ENCODE results near the gene NUDT3.

- TF ChIP-seq SP1 (IDR thresholded peaks at IDR 0.05) (no peak), TARDBP (IDR thresholded peaks at IDR 0.05) (no peak), CTBP1 (IDR thresholded peaks at IDR 0.05; ENCODE audit: borderline replicate concordance) (no peak), ELF4 (IDR thresholded peaks at IDR 0.05) (no peak), ZNF384 (IDR thresholded peaks at IDR 0.05) (no peak), L3MBTL2 (conservative IDR thresholded peaks at IDR 0.05) (no peak), SUZ12 (IDR thresholded peaks at IDR 0.05) (no peak), NFRKB (IDR thresholded peaks at IDR 0.05) (no peak), FOXA1 (IDR thresholded peaks at IDR 0.05) (no peak), BHLHE40 (IDR thresholded peaks at IDR 0.05; ENCODE audit: borderline replicate concordance) (no peak), PKNOX1 (IDR thresholded peaks at IDR 0.05) (no peak), LEF1 (IDR thresholded peaks at IDR 0.05; ENCODE audit: borderline replicate concordance) (no peak)
Observed at GRCh38 chr6:34234667-34235306, 157.7 kb downstream of the NUDT3 start.

Measured in HEK293T (cell line).